ENCODE results near the gene SOCS3. TPM values are rescaled to one million over a fixed set of nuclear protein-coding genes. Genes with fewer than 3 reads are reported as not detected.

SOCS3 gene
- total RNA-seq, 4 donors from 2014 or later = 3.2 to 125 (median 20.8) TPM

DNA sequence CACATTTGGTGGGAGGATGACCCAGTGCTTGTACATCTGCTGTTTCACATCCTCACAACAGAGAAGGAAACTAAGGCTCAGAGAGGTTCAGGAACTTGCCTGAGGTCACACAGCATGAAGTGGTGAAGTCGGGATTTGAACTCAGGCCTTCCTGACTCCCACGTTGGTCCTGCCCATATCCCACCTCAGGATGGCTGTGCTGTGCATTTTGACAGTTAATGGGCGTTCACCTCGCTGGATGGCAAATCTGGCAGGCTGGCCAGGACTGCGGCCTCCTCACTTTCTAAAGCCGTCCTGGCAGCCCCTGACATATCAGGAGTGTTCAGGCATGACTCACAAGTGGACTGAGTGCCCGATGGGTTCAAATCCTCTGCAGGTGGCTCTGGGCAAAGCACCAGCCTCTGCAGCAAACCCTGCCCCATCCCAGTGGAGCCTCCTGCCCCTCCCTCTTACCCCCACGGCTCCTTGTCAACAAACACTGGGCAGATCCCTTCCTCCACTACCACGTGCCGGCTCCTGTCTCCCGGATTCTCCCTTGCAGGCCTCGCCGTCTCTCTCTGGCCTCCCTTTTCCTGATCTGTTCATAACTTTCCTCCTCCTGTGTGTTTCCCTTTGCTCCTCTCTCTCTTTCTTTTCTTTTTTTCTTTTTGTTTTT lies 29.2 kb downstream of the SOCS3 start:
- no peaks in the 10 kb centered on the region for H3K9me3 ChIP-seq
- H3K27ac ChIP-seq = peak overlapping the region in 1 of 4 donors; percentile 1
- no peak for DNase-seq
- H3K4me1 ChIP-seq = peaks cover 0 to 5% (median 0%) of the 10 kb centered on the region in 4 donors
- no peaks in the 10 kb centered on the region for H3K36me3 ChIP-seq
- no peak overlapping the region for H3K4me3 ChIP-seq
- no peaks in the 10 kb centered on the region for H3K27me3 ChIP-seq
- no peak for TF ChIP-seq CTCF (IDR thresholded peaks at IDR 0.05)
- TF ChIP-seq POLR2A (IDR thresholded peaks at IDR 0.05) = no peak

- no peak overlapping the region for H3K4me3 ChIP-seq
- DNase-seq = no peak
- no peaks in the 10 kb centered on the region for H3K27me3 ChIP-seq
- peaks cover 0 to 11% (median 4%) of the 10 kb centered on the region in 4 donors for H3K4me1 ChIP-seq
- no peak for TF ChIP-seq CTCF (IDR thresholded peaks at IDR 0.05)
- H3K36me3 ChIP-seq = no peaks in the 10 kb centered on the region
- no peaks in the 10 kb centered on the region for H3K9me3 ChIP-seq
- peak overlapping the region in 1 of 4 donors; percentile 42 for H3K27ac ChIP-seq
Measured at GRCh38 chr17:78329263-78330059, 30.4 kb downstream of the SOCS3 start.

GRCh38 chr17:78327880-78328279 lies 32.0 kb downstream of the SOCS3 start:
- no peak for TF ChIP-seq CTCF (IDR thresholded peaks at IDR 0.05)
- TF ChIP-seq POLR2A (IDR thresholded peaks at IDR 0.05) = no peak
- DNase-seq = no peak
- H3K9me3 ChIP-seq = no peaks in the 10 kb centered on the region
- no peaks in the 10 kb centered on the region for H3K27me3 ChIP-seq
- peaks cover 0 to 20% (median 6%) of the 10 kb centered on the region in 4 donors for H3K4me1 ChIP-seq
- no peak overlapping the region for H3K4me3 ChIP-seq
- H3K36me3 ChIP-seq = no peaks in the 10 kb centered on the region
- no peak overlapping the region for H3K27ac ChIP-seq

DNA sequence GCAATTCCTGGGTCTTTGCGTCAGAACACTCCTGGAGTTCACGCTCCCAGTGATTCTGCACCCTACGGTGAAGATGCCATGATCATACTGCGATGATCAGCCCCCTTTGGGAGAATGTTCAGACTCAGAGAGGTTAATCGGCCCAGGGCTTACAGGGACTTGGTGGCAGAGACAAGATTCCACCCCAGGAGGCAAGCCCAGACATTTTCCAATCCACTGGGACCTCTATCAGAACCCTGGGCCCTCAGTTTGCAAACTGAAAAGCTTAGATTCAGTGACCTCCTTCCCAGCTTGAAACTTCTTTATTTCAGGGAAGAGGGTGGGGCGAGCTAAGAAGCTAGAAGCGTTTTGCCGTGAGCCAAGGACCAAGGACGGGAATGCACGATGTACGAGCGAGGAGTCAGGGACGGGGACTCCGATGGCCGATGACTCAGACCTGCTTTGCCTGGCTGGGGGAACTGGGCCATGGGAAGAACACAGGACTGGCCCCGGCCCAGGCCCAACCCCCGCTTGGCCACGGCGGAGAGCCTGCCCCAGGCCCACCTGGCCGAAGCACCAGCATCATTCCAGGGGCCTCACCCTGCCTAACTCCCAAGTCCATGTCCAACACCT lies 34.7 kb downstream of the SOCS3 start:
- Histone ChIP-seq H3K4me3 (no peak overlapping the region), H3K4me1 (peaks cover 0 to 14% (median 6%) of the 10 kb centered on the region in 4 donors), H3K9me3 (no peaks in the 10 kb centered on the region), H3K27me3 (no peaks in the 10 kb centered on the region), H3K36me3 (no peaks in the 10 kb centered on the region), H3K27ac (peak overlapping the region; percentile 59 to 82 (median 76))
- DNase-seq = no peak
- TF ChIP-seq POLR2A (IDR thresholded peaks at IDR 0.05) = no peak
- no peak for TF ChIP-seq CTCF (IDR thresholded peaks at IDR 0.05)

DNA sequence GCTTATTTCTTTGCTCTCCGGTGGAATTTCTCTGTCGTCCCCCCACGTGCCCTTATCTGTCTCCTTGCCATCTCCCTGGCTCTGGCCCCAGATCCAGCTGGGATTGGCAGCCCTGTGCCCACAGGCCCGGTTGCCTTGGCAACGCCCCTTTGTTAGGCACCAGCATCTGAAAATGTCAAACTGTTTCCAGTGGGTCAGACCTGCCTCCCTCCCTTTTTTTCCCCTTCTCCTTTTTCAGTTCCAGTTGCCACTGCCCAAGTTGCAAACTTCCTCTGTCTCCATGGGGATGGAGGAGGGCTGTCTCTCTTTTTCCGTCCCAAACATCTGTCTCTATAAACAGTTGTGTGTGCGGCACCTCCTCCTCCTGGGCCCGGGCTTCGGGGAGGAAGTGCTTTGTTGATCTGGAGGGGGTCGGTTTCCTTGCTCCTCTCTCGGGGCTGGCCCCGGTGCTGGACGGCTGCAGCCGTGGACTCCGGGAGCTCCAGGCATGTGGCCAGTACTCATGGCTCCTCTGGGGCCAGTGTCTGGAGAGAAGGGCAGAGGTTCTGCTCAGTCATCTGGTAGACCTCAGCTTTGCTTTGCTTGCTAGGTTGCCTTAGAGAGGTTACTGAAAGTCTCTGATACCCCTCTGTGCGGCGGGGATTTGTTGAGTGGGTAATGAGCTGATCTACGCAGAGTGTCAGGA lies 35.3 kb downstream of the SOCS3 start:
- Histone ChIP-seq H3K4me3 (no peak overlapping the region), H3K27ac (peak overlapping the region; percentile 59 to 82 (median 76))

More for the DNA sequence above, 35.3 kb downstream of the SOCS3 start:
- Histone ChIP-seq H3K27me3 (no peaks in the 10 kb centered on the region), H3K9me3 (no peaks in the 10 kb centered on the region), H3K4me1 (peaks cover 0 to 14% (median 6%) of the 10 kb centered on the region in 4 donors), H3K36me3 (no peaks in the 10 kb centered on the region)
- peak in 2 of 3 donors; percentile 47 to 74 for DNase-seq
- TF ChIP-seq CTCF (IDR thresholded peaks at IDR 0.05) (no peak), POLR2A (IDR thresholded peaks at IDR 0.05) (no peak)

Data from Peyer's patch (tissue), 4 donors.